SK-N-SH treated with all-trans-retinoic acid at 6 μM for 48 hours (cell line): ENCODE results near the gene BIN2.

Source experiments
- ATAC-seq: fragments of 200-7000 bp; cut with Tn5 transposase; 3 replicates; pipeline ENCODE4 v1.9.1; 2020; ENCODE audit warnings: mild to moderate bottlenecking, moderate library complexity
- BACH2 ChIP-seq: fragments of 250-450 bp; sonication (Bioruptor Pico); IDR thresholded peaks from 2 replicates; pipeline ENCODE4 v1.9.0; 2021; ENCODE audit warnings: mild to moderate bottlenecking, borderline replicate concordance
- CSDC2 ChIP-seq: fragments of 250-450 bp; sonication (Bioruptor Pico); IDR thresholded peaks from 2 replicates; pipeline ENCODE4 v1.5.0; 2020; ENCODE audit warnings: mild to moderate bottlenecking, moderate library complexity
- CSRNP3 ChIP-seq: fragments of 250-450 bp; sonication (Bioruptor Pico); IDR thresholded peaks from 2 replicates; pipeline ENCODE4 v1.5.1; 2021; ENCODE audit warnings: mild to moderate bottlenecking, moderate library complexity
- ESRRG ChIP-seq: fragments of 250-450 bp; sonication (Bioruptor Pico); IDR thresholded peaks from 2 replicates; pipeline ENCODE4 v1.6.1; 2021; ENCODE audit warnings: mild to moderate bottlenecking
- GLIS3 ChIP-seq: fragments of 250-450 bp; sonication (Bioruptor Pico); IDR thresholded peaks from 2 replicates; pipeline ENCODE4 v1.5.0; 2020; ENCODE audit warnings: mild to moderate bottlenecking, moderate library complexity
- ISL1 ChIP-seq: fragments of 250-450 bp; sonication (Bioruptor Pico); IDR thresholded peaks from 2 replicates; pipeline ENCODE4 v2.1.2; 2022; ENCODE audit warnings: mild to moderate bottlenecking, moderate library complexity
- OSR1 ChIP-seq: fragments of 250-450 bp; sonication (Bioruptor Pico); IDR thresholded peaks from 2 replicates; pipeline ENCODE4 v1.8.0; 2022; ENCODE audit warnings: moderate library complexity, mild to moderate bottlenecking, inconsistent platforms
- PATZ1 ChIP-seq: fragments of 250-450 bp; sonication (Bioruptor Pico); IDR thresholded peaks from 2 replicates; pipeline ENCODE4 v1.8.0; 2020; ENCODE audit warnings: mild to moderate bottlenecking, moderate library complexity, borderline replicate concordance
- POU6F1 ChIP-seq: fragments of 250-450 bp; sonication (Bioruptor Pico); IDR thresholded peaks from 2 replicates; pipeline ENCODE4 v1.8.0; 2021; ENCODE audit warnings: low read depth, mild to moderate bottlenecking, moderate library complexity, borderline replicate concordance
- PPARA ChIP-seq: fragments of 250-450 bp; sonication (Bioruptor Pico); IDR thresholded peaks from 2 replicates; pipeline ENCODE4 v1.5.0; 2020; ENCODE audit warnings: mild to moderate bottlenecking, borderline replicate concordance
- RARB ChIP-seq: fragments of 250-450 bp; sonication (Bioruptor Pico); IDR thresholded peaks from 2 replicates; pipeline ENCODE4 v1.8.0; 2021; ENCODE audit warnings: mild to moderate bottlenecking, moderate library complexity
- SNAI2 ChIP-seq: fragments of 250-450 bp; sonication (Bioruptor Pico); IDR thresholded peaks from 2 replicates; pipeline ENCODE4 v1.5.0; 2020; ENCODE audit warnings: mild to moderate bottlenecking, moderate library complexity
- TCF4 ChIP-seq: fragments of 250-450 bp; sonication (Bioruptor Pico); IDR thresholded peaks from 2 replicates; pipeline ENCODE4 v1.8.0; 2021; ENCODE audit warnings: mild to moderate bottlenecking, moderate library complexity, borderline replicate concordance
- TOX ChIP-seq: fragments of 250-450 bp; sonication (Bioruptor Pico); IDR thresholded peaks from 2 replicates; pipeline ENCODE4 v1.8.0; 2021; ENCODE audit warnings: mild to moderate bottlenecking, moderate library complexity, borderline replicate concordance
- TSHZ2 ChIP-seq: fragments of 250-450 bp; sonication (Bioruptor Pico); IDR thresholded peaks from 2 replicates; pipeline ENCODE4 v1.5.0; 2020; ENCODE audit warnings: mild to moderate bottlenecking, moderate library complexity
- ZC3H10 ChIP-seq: fragments of 250-450 bp; sonication (Bioruptor Pico); IDR thresholded peaks from 2 replicates; pipeline ENCODE4 v1.5.1; 2021; ENCODE audit warnings: mild to moderate bottlenecking, moderate library complexity
- ZFP3 ChIP-seq: fragments of 250-450 bp; sonication (Bioruptor Pico); IDR thresholded peaks from 2 replicates; pipeline ENCODE4 v1.5.0; 2020; ENCODE audit warnings: mild to moderate bottlenecking, moderate library complexity
- ZFP30 ChIP-seq: fragments of 450-650 bp; formaldehyde crosslinking; IDR thresholded peaks from 2 replicates; pipeline ENCODE4 v1.5.0; 2022; ENCODE audit warnings: mild to moderate bottlenecking, moderate library complexity
- ZNF565 ChIP-seq: fragments of 450-650 bp; formaldehyde crosslinking; conservative IDR thresholded peaks from 2 replicates; pipeline ENCODE4 v1.5.0; 2020; ENCODE audit warnings: low read depth, mild to moderate bottlenecking, moderate library complexity
- ZNF70 ChIP-seq: fragments of 450-650 bp; formaldehyde crosslinking; IDR thresholded peaks from 2 replicates; pipeline ENCODE4 v1.5.0; 2020; ENCODE audit warnings: mild to moderate bottlenecking, moderate library complexity
- ZNF8 ChIP-seq: fragments of 450-650 bp; formaldehyde crosslinking; IDR thresholded peaks from 2 replicates; pipeline ENCODE4 v1.5.0; 2020; ENCODE audit warnings: mild to moderate bottlenecking, moderate library complexity
- TF ChIP-seq, protein P1 (sequence below): fragments of 250-450 bp; sonication (Bioruptor Pico); IDR thresholded peaks from 2 replicates; pipeline ENCODE4 v1.5.1; 2020; ENCODE audit warnings: low read depth, mild to moderate bottlenecking, moderate library complexity

BIN2 gene

GRCh38 chr12:51307655-51308593 is 16.1 kb downstream of the BIN2 start:
- peak; percentile 94 for ATAC-seq

GRCh38 chr12:51306507-51306906 is 17.5 kb downstream of the BIN2 start:
- ATAC-seq = no peak
- no peak for TF ChIP-seq RARB (CRISPR knock-in tag)
- TF ChIP-seq GLIS3 = no peak
- TF ChIP-seq PATZ1 (CRISPR knock-in tag) = no peak
- TF ChIP-seq TSHZ2 = no peak
- no peak for TF ChIP-seq CSRNP3 (CRISPR knock-in tag)
- TF ChIP-seq ZC3H10 (CRISPR knock-in tag) = no peak
- no peak for TF ChIP-seq ZNF8 (CRISPR knock-in tag)

More at GRCh38 chr12:51307655-51308593, 16.1 kb downstream of the BIN2 start:
- no peak for TF ChIP-seq RARB (CRISPR knock-in tag)
- TF ChIP-seq OSR1 (CRISPR knock-in tag) = no peak
- TF ChIP-seq CSDC2 = no peak
- no peak for TF ChIP-seq ZNF565 (CRISPR knock-in tag)
- no peak for TF ChIP-seq TOX
- no peak for TF ChIP-seq TCF4
- TF ChIP-seq TSHZ2 = no peak
- no peak for TF ChIP-seq ZNF8 (CRISPR knock-in tag)
- TF ChIP-seq PATZ1 (CRISPR knock-in tag) = no peak
- no peak for TF ChIP-seq BACH2 (CRISPR knock-in tag)
- TF ChIP-seq ZFP30 (CRISPR knock-in tag) = no peak
- TF ChIP-seq, protein P1, sequence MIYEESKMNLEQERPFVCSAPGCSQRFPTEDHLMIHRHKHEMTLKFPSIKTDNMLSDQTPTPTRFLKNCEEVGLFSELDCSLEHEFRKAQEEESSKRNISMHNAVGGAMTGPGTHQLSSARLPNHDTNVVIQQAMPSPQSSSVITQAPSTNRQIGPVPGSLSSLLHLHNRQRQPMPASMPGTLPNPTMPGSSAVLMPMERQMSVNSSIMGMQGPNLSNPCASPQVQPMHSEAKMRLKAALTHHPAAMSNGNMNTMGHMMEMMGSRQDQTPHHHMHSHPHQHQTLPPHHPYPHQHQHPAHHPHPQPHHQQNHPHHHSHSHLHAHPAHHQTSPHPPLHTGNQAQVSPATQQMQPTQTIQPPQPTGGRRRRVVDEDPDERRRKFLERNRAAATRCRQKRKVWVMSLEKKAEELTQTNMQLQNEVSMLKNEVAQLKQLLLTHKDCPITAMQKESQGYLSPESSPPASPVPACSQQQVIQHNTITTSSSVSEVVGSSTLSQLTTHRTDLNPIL = no peak
- TF ChIP-seq ISL1 (CRISPR knock-in tag) = no peak
- TF ChIP-seq ZNF70 = no peak
- TF ChIP-seq ZFP3 (CRISPR knock-in tag) = no peak
- no peak for TF ChIP-seq ESRRG (CRISPR knock-in tag)
- TF ChIP-seq POU6F1 = no peak
- TF ChIP-seq GLIS3 = no peak
- TF ChIP-seq SNAI2 (CRISPR knock-in tag) = no peak
- TF ChIP-seq PPARA (CRISPR knock-in tag) = no peak
- TF ChIP-seq, all 23 proteins: peak for 0
